Measurements from ENCODE around the gene LSAMP. TPM values are rescaled to one million over a fixed set of nuclear protein-coding genes. Genes with fewer than 3 reads are reported as not detected.

LSAMP gene
- total and polyA plus RNA-seq, 2 of the 13 experiments (the other 11 are each of a cell fraction or from before 2014, with no cell fraction given), result not detected

- FAIRE-seq, result no peak
- CTCF ChIA-PET (ENCODE audit: low intra/inter-chr PET ratio, low total read pairs), result interaction anchor here (1.1 kb wide), 1 partner anchor 94 kb away, joined by 5 read pairs; no protein-coding TSS in a partner anchor
- TF ChIP-seq ZNF460 (CRISPR knock-in tag; IDR thresholded peaks at IDR 0.05; ENCODE audit: borderline replicate concordance), result no peak
- no peak for TF ChIP-seq AKNA (CRISPR knock-in tag; IDR thresholded peaks at IDR 0.05; ENCODE audit: borderline replicate concordance)
- TF ChIP-seq REST (IDR thresholded peaks at IDR 0.05; ENCODE audit: borderline replicate concordance in 1 of 2, low read depth in 1 of 2, low read length in 2 of 2), result no peak
- no peak for TF ChIP-seq E2F1 (CRISPR knock-in tag; IDR thresholded peaks at IDR 0.05)
- TF ChIP-seq ZNF260 (CRISPR knock-in tag; IDR thresholded peaks at IDR 0.05; ENCODE audit: borderline replicate concordance, low read depth), result no peak
- no peak for TF ChIP-seq KDM6A (CRISPR knock-in tag; IDR thresholded peaks at IDR 0.05; ENCODE audit: low read depth)
- no peak for TF ChIP-seq ZSCAN22 (CRISPR knock-in tag; IDR thresholded peaks at IDR 0.05)
- TF ChIP-seq ZBTB33 (CRISPR knock-in tag; IDR thresholded peaks at IDR 0.05), result no peak
- TF ChIP-seq TEAD3 (CRISPR knock-in tag; optimal IDR thresholded peaks at IDR 0.05; ENCODE audit: borderline replicate concordance), result peak; percentile 78
Measured at GRCh38 chr3:115913069-115913686, 532.1 kb downstream of the LSAMP start.

More at GRCh38 chr3:115913069-115913686, 532.1 kb downstream of the LSAMP start:
- Histone ChIP-seq H3K4me3 (replicated peaks in 1 of 3; ENCODE audit: insufficient read depth in 1 of 3, low read depth in 2 of 3, low read length in 3 of 3) (no peak overlapping the region), H3K4me1 (ENCODE audit: insufficient read depth, low read length) (no peaks in the 10 kb centered on the region), H3K36me3 (replicated peaks in 1 of 2; ENCODE audit: control insufficient read depth in 1 of 2, insufficient read depth in 2 of 2, low read length in 2 of 2) (no peaks in the 10 kb centered on the region), H2AFZ (ENCODE audit: low read length) (no peak overlapping the region), H3K9ac (ENCODE audit: insufficient read depth, low read depth, low read length) (no peak overlapping the region), H3K27ac (ENCODE audit: extremely low read length, insufficient read depth, low read length) (no peak overlapping the region), H3K27me3 (ENCODE audit: control insufficient read depth in 1 of 2, insufficient read depth in 2 of 2, low read length in 2 of 2) (no peaks in the 10 kb centered on the region), H3K79me2 (ENCODE audit: insufficient read depth, low read length) (no peaks in the 10 kb centered on the region), H3K4me2 (ENCODE audit: low read depth, low read length) (no peak overlapping the region), H4K20me1 (ENCODE audit: insufficient read depth, low read length) (no peaks in the 10 kb centered on the region), H3K9me3 (ENCODE audit: low read length) (no peaks in the 10 kb centered on the region)
- intact Hi-C loops (cut with micrococcal nuclease; ENCODE audit: unreplicated experiment) (loop anchor here (5.0 kb wide), 1 partner anchor 76 kb away; no protein-coding TSS in a partner anchor), in situ Hi-C loops (cut with HindIII; ENCODE audit: extremely low pct_ligation_motif_present, low pct_unique_long_range_greater_than_20kb) (no loop called here)
- BruUV-seq (replicated peaks), result no TSS peak
- WGBS (ENCODE audit: low lambda C conversion rate), result 8% methylated on average over 4 of the region's 4 CpGs
- ATAC-seq (peak; percentile 74), DNase-seq (ENCODE audit: low spot score) (peak; percentile 13)
- POLR2A ChIA-PET, result no interaction called here

Measured in HepG2 (cell line).